ENCODE data around the gene AP4B1.
A peak's percentile ranks its signal among the peaks of the same experiment; 100 is the strongest.
"Not testable (repeated sequence)": the region's sequence is repeated elsewhere in the genome, so short reads cannot be mapped to it uniquely, and the experiment has no call there.

The AP4B1 gene

GRCh38 chr1:113904674-113905434, at the start of gene AP4B1, which contains the start of gene DCLRE1B:
AP4B1 (minus strand) TSS chr1:113904799; CDS start chr1:113904717, 82 bp downstream.
DCLRE1B (plus strand) TSS chr1:113905326; CDS start chr1:113905587, 261 bp downstream.
- DNase-seq (ENCODE audit: extremely low read depth in 1 of 2, low read depth in 1 of 2), result peak; percentile 90 to 94

GRCh38 chr1:113951719-113952118, 47.1 kb upstream of the AP4B1 start:
- DNase-seq (ENCODE audit: extremely low read depth in 1 of 2, low read depth in 1 of 2), result no peak

GRCh38 chr1:113950908-113951307, 46.3 kb upstream of the AP4B1 start:
- DNase-seq (ENCODE audit: extremely low read depth in 1 of 2, low read depth in 1 of 2), result no peak

GRCh38 chr1:113949007-113949406, 44.4 kb upstream of the AP4B1 start:
- DNase-seq (ENCODE audit: extremely low read depth in 1 of 2, low read depth in 1 of 2), result no peak

GRCh38 chr1:113948151-113948550, 43.6 kb upstream of the AP4B1 start:
- not testable (repeated sequence) for DNase-seq (ENCODE audit: extremely low read depth in 1 of 2, low read depth in 1 of 2)

- DNase-seq (ENCODE audit: extremely low read depth in 1 of 2, low read depth in 1 of 2), result no peak
Measured at GRCh38 chr1:113947388-113948107, 42.9 kb upstream of the AP4B1 start.

- no peak for DNase-seq (ENCODE audit: extremely low read depth in 1 of 2, low read depth in 1 of 2)
Measured at GRCh38 chr1:113946678-113947387, 42.2 kb upstream of the AP4B1 start.

- DNase-seq (ENCODE audit: extremely low read depth in 1 of 2, low read depth in 1 of 2), result no peak
Measured at GRCh38 chr1:113946112-113946511, 41.5 kb upstream of the AP4B1 start.

GRCh38 chr1:113945329-113945728, 40.7 kb upstream of the AP4B1 start:
- no peak for DNase-seq (ENCODE audit: extremely low read depth in 1 of 2, low read depth in 1 of 2)

- no peak for DNase-seq (ENCODE audit: extremely low read depth in 1 of 2, low read depth in 1 of 2)
Measured at GRCh38 chr1:113943028-113943811, 38.6 kb upstream of the AP4B1 start.

GRCh38 chr1:113942527-113942926, 37.9 kb upstream of the AP4B1 start:
- DNase-seq (ENCODE audit: extremely low read depth in 1 of 2, low read depth in 1 of 2), result no peak

GRCh38 chr1:113941245-113941559, 36.6 kb upstream of the AP4B1 start:
- DNase-seq (ENCODE audit: extremely low read depth in 1 of 2, low read depth in 1 of 2), result no peak

- no peak for DNase-seq (ENCODE audit: extremely low read depth in 1 of 2, low read depth in 1 of 2)
Measured at GRCh38 chr1:113940365-113941244, 36.0 kb upstream of the AP4B1 start.

GRCh38 chr1:113938192-113938591, 33.6 kb upstream of the AP4B1 start:
- no peak for DNase-seq (ENCODE audit: extremely low read depth in 1 of 2, low read depth in 1 of 2)

- DNase-seq (ENCODE audit: extremely low read depth in 1 of 2, low read depth in 1 of 2), result no peak
Measured at GRCh38 chr1:113937146-113937545, 32.5 kb upstream of the AP4B1 start.

- no peak for DNase-seq (ENCODE audit: extremely low read depth in 1 of 2, low read depth in 1 of 2)
Measured at GRCh38 chr1:113935970-113936369, 31.4 kb upstream of the AP4B1 start.

- DNase-seq (ENCODE audit: extremely low read depth in 1 of 2, low read depth in 1 of 2), result no peak
Measured at GRCh38 chr1:113935176-113935575, 30.6 kb upstream of the AP4B1 start.

- DNase-seq (ENCODE audit: extremely low read depth in 1 of 2, low read depth in 1 of 2), result no peak
Measured at GRCh38 chr1:113934511-113935055, 30.0 kb upstream of the AP4B1 start.

GRCh38 chr1:113934006-113934405, 29.4 kb upstream of the AP4B1 start:
- DNase-seq (ENCODE audit: extremely low read depth in 1 of 2, low read depth in 1 of 2), result no peak

GRCh38 chr1:113931451-113931851, 26.9 kb upstream of the AP4B1 start:
- DNase-seq (ENCODE audit: extremely low read depth in 1 of 2, low read depth in 1 of 2), result no peak

All from activated CD8-positive, alpha-beta memory T cell treated with anti-CD3 and anti-CD28 coated beads for 1 hour (primary cell).